Erythroblast (primary cell): ENCODE data around the gene ERBB4.

Source experiments
- GATA1 ChIP-seq: IDR thresholded peaks from 2 replicates; pipeline ENCODE4 v1.6.1; 2011; ENCODE audit warnings: low read depth, mild to moderate bottlenecking, control low read depth, low read length, moderate library complexity
- POLR2A ChIP-seq: IDR thresholded peaks from 2 replicates; pipeline ENCODE4 v1.6.1; 2011; ENCODE audit warnings: mild to moderate bottlenecking, low read length

GRCh38 chr2:211477537-211478275, 1060.9 kb downstream of the ERBB4 start:
- no peak for TF ChIP-seq POLR2A
- TF ChIP-seq GATA1: no peak
